HepG2 (cell line): ENCODE measurements around the gene GNAT2. TPM values are rescaled to one million over a fixed set of nuclear protein-coding genes. Genes with fewer than 3 reads are reported as not detected.

ENCODE experiments used
- ATF7 ChIP-seq, 2 experiments: fragments of 450-650 bp in 1 of 2; sonication (generic) in 1 of 2; formaldehyde crosslinking in 1 of 2; IDR thresholded peaks; 2 replicates each; pipeline versions ENCODE4 v1.4.0 to v1.6.1; 2016 to 2020; ENCODE audit warnings: antibody characterized with exemption in 1 of 2, mild to moderate bottlenecking in 1 of 2, missing genetic modification reagents in 1 of 2
- CHD2 ChIP-seq: IDR thresholded peaks from 2 replicates; pipeline ENCODE4 v1.6.1; 2011; ENCODE audit warnings: low read depth, low read length, improper control_type of control experiment
- CREB3 ChIP-seq: sonication (generic); formaldehyde crosslinking; IDR thresholded peaks from 2 replicates; pipeline ENCODE4 v1.5.0; 2020; ENCODE audit warnings: missing genetic modification reagents
- E2F5 ChIP-seq: sonication (generic); formaldehyde crosslinking; conservative IDR thresholded peaks from 2 replicates; pipeline ENCODE4 v1.4.0; 2020; ENCODE audit warnings: missing genetic modification reagents
- GLMP ChIP-seq: sonication (generic); formaldehyde crosslinking; IDR thresholded peaks from 2 replicates; pipeline ENCODE4 v1.9.0; 2021; ENCODE audit warnings: missing genetic modification reagents, mild to moderate bottlenecking, borderline replicate concordance
- GTF3A ChIP-seq: sonication (generic); formaldehyde crosslinking; conservative IDR thresholded peaks from 2 replicates; pipeline ENCODE4 v1.4.0; 2020; ENCODE audit warnings: mild to moderate bottlenecking, missing genetic modification reagents
- HNRNPUL1 ChIP-seq: fragments of 200-400 bp; formaldehyde crosslinking; IDR thresholded peaks from 2 replicates; pipeline ENCODE4 v1.6.1; 2017; ENCODE audit warnings: low read depth, mild to moderate bottlenecking, low read length, moderate library complexity
- HOXD1 ChIP-seq: sonication (generic); formaldehyde crosslinking; IDR thresholded peaks from 2 replicates; pipeline ENCODE4 v1.5.0; 2020; ENCODE audit warnings: missing genetic modification reagents
- ISX ChIP-seq: sonication (generic); formaldehyde crosslinking; conservative IDR thresholded peaks from 2 replicates; pipeline ENCODE4 v1.5.0; 2020; ENCODE audit warnings: missing genetic modification reagents
- KLF12 ChIP-seq: sonication (generic); formaldehyde crosslinking; IDR thresholded peaks from 2 replicates; pipeline ENCODE4 v1.4.0; 2020; ENCODE audit warnings: missing genetic modification reagents, borderline replicate concordance
- KLF9 ChIP-seq: IDR thresholded peaks from 2 replicates; pipeline ENCODE4 v1.6.1; 2016; ENCODE audit warnings: low read depth
- MAF1 ChIP-seq: sonication (generic); formaldehyde crosslinking; IDR thresholded peaks from 2 replicates; pipeline ENCODE4 v1.5.0; 2020; ENCODE audit warnings: missing genetic modification reagents, borderline replicate concordance
- MEIS2 ChIP-seq: sonication (generic); formaldehyde crosslinking; IDR thresholded peaks from 2 replicates; pipeline ENCODE4 v1.9.0; 2021; ENCODE audit warnings: mild to moderate bottlenecking, missing genetic modification reagents
- PCBP1 ChIP-seq: fragments of 200-400 bp; formaldehyde crosslinking; IDR thresholded peaks from 2 replicates; pipeline ENCODE4 v1.6.1; 2017; ENCODE audit warnings: mild to moderate bottlenecking, low read depth, low read length, borderline replicate concordance
- POLR2A ChIP-seq, 2 experiments: IDR thresholded peaks; 2 replicates each; pipeline ENCODE4 v1.6.1; 2011; ENCODE audit warnings: low read depth in 2 of 2, low read length in 2 of 2, mild to moderate bottlenecking in 1 of 2, moderate library complexity in 1 of 2; ENCODE audit not compliant: insufficient read depth in 1 of 2
- POLR2G ChIP-seq: fragments of 200-400 bp; formaldehyde crosslinking; IDR thresholded peaks from 2 replicates; pipeline ENCODE4 v1.6.1; 2018; ENCODE audit warnings: mild to moderate bottlenecking, low read depth, low read length, moderate library complexity
- TAF1 ChIP-seq: sonication (generic); formaldehyde crosslinking; IDR thresholded peaks from 2 replicates; pipeline ENCODE4 v1.4.0; 2020; ENCODE audit warnings: missing genetic modification reagents
- TEF ChIP-seq: sonication (generic); formaldehyde crosslinking; IDR thresholded peaks from 2 replicates; pipeline ENCODE4 v1.5.0; 2020; ENCODE audit warnings: missing genetic modification reagents
- ZBTB21 ChIP-seq: sonication (generic); formaldehyde crosslinking; IDR thresholded peaks from 2 replicates; pipeline ENCODE4 v1.4.0; 2020; ENCODE audit warnings: missing genetic modification reagents
- ZBTB26 ChIP-seq: IDR thresholded peaks from 2 replicates; pipeline ENCODE4 v1.6.1; 2016; ENCODE audit warnings: missing compliant biosample characterization, missing genetic modification reagents, borderline replicate concordance
- ZBTB7A ChIP-seq: sonication (generic); formaldehyde crosslinking; IDR thresholded peaks from 2 replicates; pipeline ENCODE4 v1.8.0; 2022; ENCODE audit warnings: mild to moderate bottlenecking, missing genetic modification reagents
- ZNF235 ChIP-seq: sonication (generic); formaldehyde crosslinking; IDR thresholded peaks from 2 replicates; pipeline ENCODE4 v1.8.1; 2023; ENCODE audit warnings: mild to moderate bottlenecking, missing genetic modification reagents, borderline replicate concordance
- ZNF441 ChIP-seq: sonication (generic); formaldehyde crosslinking; IDR thresholded peaks from 2 replicates; pipeline ENCODE4 v1.7.0; 2021; ENCODE audit warnings: missing genetic modification reagents, borderline replicate concordance
- ZNF766 ChIP-seq: sonication (generic); formaldehyde crosslinking; IDR thresholded peaks from 2 replicates; pipeline ENCODE4 v1.5.0; 2020; ENCODE audit warnings: missing genetic modification reagents, borderline replicate concordance
- ZNF879 ChIP-seq: sonication (generic); formaldehyde crosslinking; IDR thresholded peaks from 2 replicates; pipeline ENCODE4 v1.8.1; 2023; ENCODE audit warnings: missing genetic modification reagents
- ZSCAN12 ChIP-seq: sonication (generic); formaldehyde crosslinking; IDR thresholded peaks from 2 replicates; pipeline ENCODE4 v1.9.0; 2021; ENCODE audit warnings: mild to moderate bottlenecking, missing genetic modification reagents
- ZSCAN5A ChIP-seq: sonication (generic); formaldehyde crosslinking; IDR thresholded peaks from 2 replicates; pipeline ENCODE4 v1.8.0; 2022; ENCODE audit warnings: mild to moderate bottlenecking, missing genetic modification reagents, borderline replicate concordance
- polyA plus RNA-seq, 8 experiments: library from polyadenylated mRNA; depleted of rRNA in 3 of 8; stranded (reverse) in 7 of 8; unstranded in 1 of 8; fragments of >200 nt; fragmentation: Illumina TruSeq in 4 of 8; extraction: Trizol in 4 of 8; gene quantifications; 2 replicates each; pipeline versions ENCODE4 v1.2.1 to v1.2.3, GENCODE V29; 2011 to 2016; ENCODE audit warnings: low read depth in 4 of 8, missing spikeins in 1 of 8, mixed read lengths in 1 of 8; ENCODE audit not compliant: insufficient read depth in 1 of 8
- total RNA-seq, 5 experiments: library from RNA; depleted of rRNA; stranded (reverse); fragments of >200 nt; fragmentation: Illumina TruSeq; extraction: Trizol; gene quantifications; 2 replicates each; pipeline ENCODE4 v1.2.3, GENCODE V29; 2016; ENCODE audit warnings: low read depth in 1 of 5

GNAT2 gene
- total and polyA plus RNA-seq, 2 of the 13 experiments (the other 11 are each of a cell fraction or from before 2014, with no cell fraction given) = 0.08 to 0.20 TPM

- TF ChIP-seq TEF (CRISPR knock-in tag) (no peak), ZBTB21 (CRISPR knock-in tag) (no peak), ZSCAN5A (CRISPR knock-in tag) (no peak), KLF12 (CRISPR knock-in tag) (no peak), ZNF235 (no peak), KLF9 (no peak), E2F5 (CRISPR knock-in tag) (no peak), ISX (CRISPR knock-in tag) (no peak), POLR2G (peak; percentile 42), PCBP1 (no peak), CHD2 (no peak), ZNF441 (0 out of 2 replicates have a peak, but pooled peaks have one; percentile 11), HOXD1 (CRISPR knock-in tag) (no peak), ZSCAN12 (CRISPR knock-in tag) (no peak), MEIS2 (no peak), ZBTB7A (CRISPR knock-in tag) (no peak; the same call in 1 of the 2 replicates), GTF3A (CRISPR knock-in tag) (no peak), POLR2A (IDR thresholded peaks at IDR 0.05; ENCODE audit: insufficient read depth in 1 of 2, low read depth in 2 of 2, low read length in 2 of 2) (peak in 1 of 2 experiments; percentile 26; a peak in 1 of 4 replicates), TAF1 (no peak), MAF1 (CRISPR knock-in tag) (no peak), ZNF766 (CRISPR knock-in tag) (0 out of 2 replicates have a peak, but pooled peaks have one; percentile 14), ZBTB26 (no peak), ATF7 (IDR thresholded peaks at IDR 0.05) (no peak), ATF7 (CRISPR knock-in tag; IDR thresholded peaks at IDR 0.05) (no peak), ZNF879 (no peak), HNRNPUL1 (no peak), CREB3 (CRISPR knock-in tag) (no peak), GLMP (CRISPR knock-in tag) (no peak)
Measured at GRCh38 chr1:109620401-109620791, 980 bp upstream of the GNAT2 start (continued).
